CD4-positive, alpha-beta T cell treated with Interferon alpha-2 for 1 hour (primary cell): ENCODE data around the gene C2orf72.
A peak's percentile ranks its signal among the peaks of the same experiment; 100 is the strongest.
"Not testable (repeated sequence)": the region's sequence is repeated elsewhere in the genome, so short reads cannot be mapped to it uniquely, and the experiment has no call there.

ENCODE experiments used
- DNase-seq, 2 donors: peaks; one replicate each; pipeline ENCODE4 v3.0.0-alpha.2; 2020 to 2022

C2orf72 gene

DNA sequence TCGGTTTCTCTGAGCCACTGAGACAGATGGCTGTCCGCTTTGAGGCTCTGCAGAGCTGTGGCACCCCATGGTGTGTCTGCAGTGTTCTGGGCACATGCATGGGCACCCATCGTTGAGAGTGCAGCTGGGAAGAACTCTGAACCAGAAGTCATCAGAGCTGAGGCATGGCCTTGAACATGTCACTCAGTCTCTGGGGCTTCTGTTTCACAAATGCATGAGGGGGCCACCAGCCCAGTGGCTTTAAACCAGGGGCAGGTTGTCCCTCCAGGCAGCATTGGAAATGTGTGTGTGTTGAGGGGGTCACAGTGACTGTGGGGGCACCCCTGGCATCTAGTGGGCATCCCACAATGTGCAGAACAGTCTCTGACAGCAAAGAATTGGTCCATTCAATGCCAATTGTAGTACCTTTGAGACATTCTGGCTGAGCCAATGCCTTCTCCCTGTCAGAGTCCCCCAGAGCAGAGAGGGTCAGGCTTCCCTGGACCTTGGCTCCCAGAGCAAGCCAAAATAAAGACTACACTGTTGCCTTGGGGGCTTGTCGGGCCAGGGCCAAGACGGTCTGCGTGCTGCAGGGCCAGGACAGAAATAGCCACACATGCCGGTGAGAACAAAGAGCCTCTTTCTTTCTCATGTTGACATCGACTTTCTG lies 10.1 kb downstream of the C2orf72 start:
- DNase-seq, result no peak

DNA sequence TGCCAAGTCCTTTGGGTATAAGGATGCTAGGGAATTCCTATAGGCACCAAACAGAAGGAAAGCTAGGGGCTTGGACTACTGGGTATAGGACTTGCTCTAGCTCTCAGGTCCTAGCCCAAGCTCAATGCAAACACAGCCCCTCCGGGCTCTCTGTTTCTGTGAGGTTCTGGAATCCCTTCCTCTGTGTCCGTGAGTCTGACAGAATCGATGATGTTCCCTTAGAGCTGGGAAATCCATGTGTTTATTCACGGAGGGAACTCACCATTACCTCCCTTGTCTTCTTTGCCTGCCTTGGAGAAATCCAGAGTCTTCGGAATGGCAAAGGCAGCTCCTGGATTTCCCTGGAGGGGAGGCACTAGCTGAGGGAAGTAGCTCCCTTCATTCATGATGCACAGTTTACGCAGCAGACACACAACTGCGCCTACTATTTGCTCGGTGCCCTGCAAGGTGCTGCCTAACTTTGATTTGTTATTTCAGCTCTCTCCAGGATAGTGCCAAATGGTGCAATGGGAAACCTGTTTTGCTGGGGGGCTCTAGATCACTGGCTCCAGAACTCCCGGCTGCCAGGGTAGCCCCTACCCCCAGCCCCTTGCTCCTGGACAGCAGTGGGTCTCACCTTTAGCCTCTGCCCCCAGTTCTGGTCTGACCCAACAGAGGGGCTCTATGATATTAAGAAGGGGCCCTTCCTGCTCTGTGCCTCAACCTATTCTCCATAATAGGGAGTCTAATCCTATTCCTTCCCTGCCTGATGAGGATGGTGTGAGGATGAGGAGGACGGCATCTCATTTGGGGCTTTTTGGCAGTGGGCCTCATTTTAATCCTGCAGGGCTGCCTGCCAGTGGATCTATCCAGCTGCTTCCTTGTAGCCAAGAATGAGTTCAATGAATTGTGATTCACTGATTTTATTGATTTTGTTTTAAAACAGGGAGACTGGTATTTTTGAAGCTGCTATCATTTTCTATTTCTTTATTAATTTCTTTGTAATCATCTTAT lies 10.9 kb downstream of the C2orf72 start:
- DNase-seq, result no peak

GRCh38 chr2:231049286-231050017 lies 12.1 kb downstream of the C2orf72 start:
- DNase-seq, result no peak

- DNase-seq, result peak in 1 of 2 donors; percentile 10
Measured at GRCh38 chr2:231050018-231050901, 12.9 kb downstream of the C2orf72 start.

- no peak for DNase-seq
Measured at GRCh38 chr2:231051116-231051515, 13.8 kb downstream of the C2orf72 start.

DNA sequence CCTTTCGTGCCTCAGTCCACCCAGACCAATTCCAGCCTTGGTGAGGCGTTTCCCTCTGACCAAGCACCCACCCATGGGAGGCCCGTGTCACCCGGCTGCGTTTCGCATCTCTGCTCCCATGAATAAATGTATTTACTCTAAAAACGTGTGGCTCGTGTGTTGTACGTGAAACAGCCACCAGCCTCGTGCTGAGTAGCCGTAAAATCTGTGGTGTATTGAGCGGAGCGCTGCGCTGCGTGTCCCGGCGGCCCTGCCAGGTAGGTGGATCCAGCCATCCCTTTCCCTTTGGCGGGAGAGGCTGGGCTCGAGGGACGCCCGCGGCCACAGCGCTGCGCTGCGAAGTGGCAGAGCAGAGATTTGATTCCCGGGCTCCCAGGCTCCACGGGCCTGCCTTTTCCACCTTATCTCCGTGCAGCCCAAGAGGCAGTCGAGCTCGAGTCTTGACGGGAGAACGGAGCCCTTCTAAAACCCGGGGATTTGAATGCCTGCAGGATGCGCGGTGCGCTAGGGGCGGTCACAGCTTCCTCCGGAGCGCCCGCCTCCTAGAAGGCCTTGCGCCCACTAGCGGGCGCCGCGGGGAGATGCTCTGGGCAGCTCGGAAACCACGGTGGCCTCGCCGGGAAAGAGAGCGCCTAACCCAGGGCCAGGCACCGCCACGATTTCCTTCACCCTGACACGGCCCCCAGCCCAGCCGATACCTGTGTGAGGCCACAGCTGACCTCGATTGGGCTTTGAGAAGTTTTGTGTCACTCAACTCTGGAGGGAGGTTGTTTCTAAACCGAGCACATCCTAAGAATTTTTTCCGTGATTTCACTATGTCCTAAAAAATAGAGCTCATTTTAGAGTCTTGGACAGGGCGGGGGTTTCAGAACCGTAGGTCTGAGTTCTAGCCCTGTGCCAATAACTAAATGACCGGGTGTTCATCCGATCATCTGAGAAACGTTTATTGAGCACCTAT lies 15.4 kb downstream of the C2orf72 start:
- peak; percentile 79 to 87 for DNase-seq

- no peak for DNase-seq
Measured at GRCh38 chr2:231053846-231054245, 16.5 kb downstream of the C2orf72 start.

- peak; percentile 92 to 96 for DNase-seq
Measured at GRCh38 chr2:231056453-231057416, 19.4 kb downstream of the C2orf72 start, which contains the start of gene PSMD1. TSS of gene PSMD1 (plus strand) at chr2:231056867. CDS start at chr2:231057026, 159 bp downstream.

DNA sequence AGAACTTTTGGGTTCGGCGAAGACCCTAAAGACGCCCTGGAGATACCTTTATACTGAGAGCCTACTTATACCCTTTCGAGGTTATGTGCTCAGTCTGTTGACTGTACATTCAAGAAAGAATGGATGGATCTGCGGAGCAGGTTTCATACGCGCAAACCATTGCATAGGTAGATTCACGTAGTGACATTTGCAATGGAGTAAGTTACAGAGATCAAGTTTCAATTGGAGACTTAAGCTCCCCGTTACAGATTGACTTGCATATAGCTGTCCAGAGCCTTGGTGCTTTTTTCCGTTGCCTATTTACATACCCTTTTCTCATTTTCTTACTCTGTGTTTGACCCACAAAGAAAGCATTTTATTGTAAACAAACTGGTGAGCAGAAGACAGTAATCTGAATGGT lies 20.3 kb downstream of the C2orf72 start:
- DNase-seq, result no peak

- no peak for DNase-seq
Measured at GRCh38 chr2:231058761-231059550, 21.6 kb downstream of the C2orf72 start.

DNA sequence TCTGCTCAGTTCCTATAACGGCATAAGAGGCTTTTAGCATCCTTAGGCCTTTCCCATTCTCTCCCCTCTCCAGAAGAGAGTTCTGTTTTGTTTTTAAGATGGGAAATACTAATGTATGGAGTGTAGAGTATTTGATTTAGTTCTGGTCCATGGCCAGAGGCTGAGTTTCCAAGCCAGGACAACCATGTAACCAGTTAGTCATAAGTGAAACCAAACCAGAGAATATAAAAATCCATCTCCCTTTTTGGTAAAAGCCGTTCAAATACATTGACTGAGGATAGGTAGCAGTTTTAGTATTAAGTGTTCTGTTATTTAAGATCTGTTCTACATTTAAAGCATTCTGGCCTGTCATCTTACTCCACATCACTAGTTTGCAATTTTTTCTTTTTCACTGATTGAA lies 22.4 kb downstream of the C2orf72 start:
- DNase-seq, result no peak

GRCh38 chr2:231062776-231063175 lies 25.5 kb downstream of the C2orf72 start:
- DNase-seq, result no peak

- DNase-seq, result no peak
Measured at GRCh38 chr2:231063347-231063746, 26.0 kb downstream of the C2orf72 start.

DNA sequence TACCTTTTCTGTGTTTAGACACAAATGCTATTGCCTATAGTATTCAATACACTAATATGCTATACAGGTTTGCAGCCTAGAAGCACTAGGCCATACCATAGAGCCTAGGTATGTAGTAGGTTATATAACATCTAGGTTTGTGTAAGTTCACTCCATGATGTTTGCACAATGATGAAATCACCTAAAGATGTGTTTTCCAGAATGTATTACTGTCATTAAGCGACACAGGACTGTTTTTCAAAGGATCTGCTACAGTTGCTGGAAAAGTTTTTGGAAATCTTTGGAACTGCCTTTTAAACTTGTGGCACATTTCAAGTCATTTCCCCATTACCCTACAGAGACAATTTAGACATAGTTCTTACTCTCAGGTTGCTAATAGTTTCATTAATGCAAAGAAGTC lies 28.6 kb downstream of the C2orf72 start:
- no peak for DNase-seq

- not testable (repeated sequence) for DNase-seq
Measured at GRCh38 chr2:231067531-231067930, 30.2 kb downstream of the C2orf72 start.

DNA sequence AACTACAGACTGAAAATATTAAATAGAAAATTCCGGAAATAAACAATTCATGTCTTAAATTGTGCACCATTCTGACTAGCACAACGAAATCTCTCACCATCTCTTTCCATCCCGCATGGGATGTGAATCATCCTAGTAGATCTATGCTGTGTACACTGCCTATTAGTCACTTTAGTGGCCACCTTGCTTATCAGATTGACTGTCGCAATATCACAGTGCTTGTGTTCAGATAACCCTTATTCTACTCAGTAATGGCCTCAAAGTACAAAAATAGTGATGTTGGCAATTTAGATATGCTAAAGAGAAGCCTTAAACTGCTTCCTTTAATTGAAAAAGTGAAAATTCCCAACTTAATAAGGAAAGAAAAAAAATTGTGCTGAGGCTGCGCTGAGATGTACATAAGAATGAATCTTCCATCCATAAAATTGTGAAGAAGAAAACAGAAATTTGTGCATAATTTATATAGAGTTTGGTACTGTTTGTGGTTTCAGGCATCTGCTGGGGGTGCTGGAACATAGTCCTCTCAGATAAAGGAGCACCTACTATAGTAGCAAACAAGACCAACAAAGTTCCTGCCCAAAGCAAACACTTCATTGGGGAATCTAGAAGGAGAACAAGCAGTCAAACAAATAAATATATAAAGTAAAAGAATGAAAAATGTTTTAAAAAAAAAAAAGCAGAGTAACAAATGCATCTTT lies 31.4 kb downstream of the C2orf72 start:
- no peak for DNase-seq

DNA sequence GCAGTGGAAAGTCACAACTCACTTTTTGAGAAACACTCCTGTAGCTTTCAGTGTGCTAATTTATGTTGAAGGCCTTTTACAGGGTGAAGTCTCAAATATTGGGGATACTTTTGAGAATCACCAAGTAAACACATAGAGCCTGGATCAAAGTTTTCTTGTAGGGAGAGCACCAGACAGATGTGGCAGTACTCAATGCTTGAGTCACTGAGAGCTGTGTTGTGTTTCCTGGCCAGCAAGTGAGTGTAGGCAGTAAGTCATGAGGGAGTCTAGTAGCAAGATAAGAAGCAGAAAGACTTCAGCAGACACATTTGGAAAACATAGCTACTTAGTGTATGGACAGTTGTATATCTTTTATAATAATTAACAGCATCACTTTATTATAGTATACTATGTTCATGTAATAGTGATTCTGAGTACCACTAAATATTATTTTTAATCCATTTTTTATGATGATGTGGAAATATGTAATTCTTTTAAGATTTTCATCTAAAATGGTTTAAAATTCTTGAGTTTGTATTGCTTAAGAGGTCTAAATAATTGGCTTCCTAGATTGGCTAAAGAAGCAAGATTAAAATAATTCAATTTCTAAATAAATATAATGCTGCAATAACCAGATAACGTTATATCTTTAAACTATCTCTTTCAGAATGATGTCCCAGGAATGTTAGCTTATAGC lies 32.2 kb downstream of the C2orf72 start:
- no peak for DNase-seq

- DNase-seq, result no peak
Measured at GRCh38 chr2:231084565-231084964, 47.2 kb downstream of the C2orf72 start.
